Thoracic aorta (tissue), 2 donors: Measurements from ENCODE around the gene BTG3. TPM values are rescaled to one million over a fixed set of nuclear protein-coding genes. Genes with fewer than 3 reads are reported as not detected.

Source experiments
- ATAC-seq: fragments of 150-250 bp; one replicate; pipeline ENCODE4 v1.8.0; 2017; ENCODE audit warnings: low read depth; ENCODE audit not compliant: insufficient number of reproducible peaks, low FRiP score
- DNase-seq: peaks from one replicate; pipeline ENCODE4 v3.0.0-alpha.2; 2020; ENCODE audit warnings: low spot score
- H3K27ac ChIP-seq, 2 donors: fragments of 200-600 bp; sonication (generic); 1 replicate in 1 of 2; 2 replicates in 1 of 2; pipeline ENCODE4 v1.5.1; 2016; ENCODE audit warnings: mild to moderate bottlenecking in 2 of 2, moderate library complexity in 2 of 2
- H3K27me3 ChIP-seq: fragments of 200-600 bp; sonication (generic); replicated peaks from 2 replicates; pipeline ENCODE4 v1.6.0; 2016; ENCODE audit warnings: mild to moderate bottlenecking; ENCODE audit not compliant: insufficient read depth
- H3K36me3 ChIP-seq: fragments of 200-600 bp; sonication (generic); one replicate; pipeline ENCODE4 v1.5.1; 2016
- H3K4me1 ChIP-seq, 2 donors: fragments of 200-600 bp; sonication (generic); 1 replicate in 1 of 2; 2 replicates in 1 of 2; pipeline versions ENCODE4 v1.5.1 to v1.6.0; 2016; ENCODE audit warnings: low read depth in 2 of 2, mild to moderate bottlenecking in 1 of 2; ENCODE audit not compliant: control insufficient read depth in 1 of 2
- H3K4me3 ChIP-seq: fragments of 200-600 bp; sonication (generic); 2 replicates; pipeline ENCODE4 v1.5.1; 2016; ENCODE audit warnings: mild to moderate bottlenecking
- H3K9me3 ChIP-seq: fragments of 200-600 bp; sonication (generic); 2 replicates; pipeline ENCODE4 v1.5.1; 2016
- total RNA-seq, 2 donors: library from RNA; depleted of rRNA; stranded (reverse); fragments of >200 nt; gene quantifications; one replicate each; pipeline versions ENCODE4 v1.1.0 to v1.2.3, GENCODE V29; 2016
- TF ChIP-seq, protein P1 (sequence below): fragments of 200-600 bp; sonication (generic); IDR thresholded peaks from one replicate; pipeline ENCODE4 v1.5.1; 2019; ENCODE audit warnings: antibody characterized with exemption

BTG3 gene
- total RNA-seq, 2 donors from 2014 or later: 31.4 to 39.3 TPM

DNA sequence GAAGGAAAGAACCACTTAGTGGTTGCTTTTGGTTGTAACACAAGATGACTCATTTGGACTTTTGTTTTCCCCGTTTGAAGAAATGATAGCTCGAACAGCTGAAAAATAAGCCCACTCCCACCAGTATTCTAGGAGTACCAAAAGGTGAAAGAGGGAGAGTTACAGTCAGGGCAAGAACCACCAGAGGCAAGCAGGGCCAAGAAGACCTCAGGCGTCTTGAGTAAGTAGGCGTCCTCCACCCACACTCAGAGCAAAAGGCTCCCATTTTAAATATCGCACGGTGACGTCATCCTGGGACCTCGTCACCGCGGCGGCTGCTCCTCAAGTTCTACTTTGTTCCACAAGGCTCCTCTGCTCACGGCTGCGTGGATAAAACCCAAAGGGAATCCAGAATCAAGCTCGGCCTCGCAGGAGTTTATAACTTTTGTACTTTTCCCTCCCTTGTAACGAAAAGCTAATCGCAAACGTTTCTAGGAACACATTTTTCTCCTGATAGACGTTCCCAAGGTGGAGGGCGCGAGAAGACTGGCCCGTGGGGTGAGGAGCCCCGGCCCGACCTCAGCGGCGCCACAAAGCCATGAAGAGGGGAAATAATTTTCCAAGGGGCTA is 1.2 kb downstream of the BTG3 start:
- peak; percentile 62 for DNase-seq
- no peaks in the 10 kb centered on the region for H3K36me3 ChIP-seq
- peaks cover 5 to 21% of the 10 kb centered on the region in 2 donors for H3K4me1 ChIP-seq
- H3K9me3 ChIP-seq: no peaks in the 10 kb centered on the region
- ATAC-seq: peak; percentile 92
- H3K27ac ChIP-seq: peak overlapping the region; percentile 89 to 91
- TF ChIP-seq, protein P1, sequence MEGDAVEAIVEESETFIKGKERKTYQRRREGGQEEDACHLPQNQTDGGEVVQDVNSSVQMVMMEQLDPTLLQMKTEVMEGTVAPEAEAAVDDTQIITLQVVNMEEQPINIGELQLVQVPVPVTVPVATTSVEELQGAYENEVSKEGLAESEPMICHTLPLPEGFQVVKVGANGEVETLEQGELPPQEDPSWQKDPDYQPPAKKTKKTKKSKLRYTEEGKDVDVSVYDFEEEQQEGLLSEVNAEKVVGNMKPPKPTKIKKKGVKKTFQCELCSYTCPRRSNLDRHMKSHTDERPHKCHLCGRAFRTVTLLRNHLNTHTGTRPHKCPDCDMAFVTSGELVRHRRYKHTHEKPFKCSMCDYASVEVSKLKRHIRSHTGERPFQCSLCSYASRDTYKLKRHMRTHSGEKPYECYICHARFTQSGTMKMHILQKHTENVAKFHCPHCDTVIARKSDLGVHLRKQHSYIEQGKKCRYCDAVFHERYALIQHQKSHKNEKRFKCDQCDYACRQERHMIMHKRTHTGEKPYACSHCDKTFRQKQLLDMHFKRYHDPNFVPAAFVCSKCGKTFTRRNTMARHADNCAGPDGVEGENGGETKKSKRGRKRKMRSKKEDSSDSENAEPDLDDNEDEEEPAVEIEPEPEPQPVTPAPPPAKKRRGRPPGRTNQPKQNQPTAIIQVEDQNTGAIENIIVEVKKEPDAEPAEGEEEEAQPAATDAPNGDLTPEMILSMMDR: no peak
- H3K27me3 ChIP-seq: no peaks in the 10 kb centered on the region
- peak overlapping the region; percentile 91 for H3K4me3 ChIP-seq

DNA sequence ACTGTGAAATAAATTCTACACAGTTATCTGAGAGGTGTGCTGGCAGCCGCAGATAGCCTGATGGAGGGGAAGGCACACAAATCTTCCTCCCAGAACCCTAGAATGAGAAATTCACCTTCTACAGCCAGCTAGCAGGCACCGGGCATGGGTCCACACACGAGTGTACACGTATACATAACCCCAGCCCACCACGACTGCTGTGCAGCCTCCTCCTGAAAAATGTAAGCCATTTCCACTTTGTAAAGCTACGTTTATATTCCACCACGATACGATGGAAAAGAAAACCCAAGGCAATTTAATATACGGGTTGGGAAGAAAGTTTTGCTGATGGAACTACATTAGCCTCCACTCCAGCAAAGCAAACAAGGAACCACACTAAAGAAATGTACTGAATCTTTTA is 1.8 kb downstream of the BTG3 start:
- Histone ChIP-seq H3K9me3 (no peaks in the 10 kb centered on the region), H3K27me3 (no peaks in the 10 kb centered on the region), H3K27ac (peak overlapping the region; percentile 89 to 91), H3K36me3 (no peaks in the 10 kb centered on the region), H3K4me3 (peak overlapping the region; percentile 91), H3K4me1 (peaks cover 5 to 21% of the 10 kb centered on the region in 2 donors)
- ATAC-seq: no peak
- TF ChIP-seq, protein P1: no peak
- no peak for DNase-seq

DNA sequence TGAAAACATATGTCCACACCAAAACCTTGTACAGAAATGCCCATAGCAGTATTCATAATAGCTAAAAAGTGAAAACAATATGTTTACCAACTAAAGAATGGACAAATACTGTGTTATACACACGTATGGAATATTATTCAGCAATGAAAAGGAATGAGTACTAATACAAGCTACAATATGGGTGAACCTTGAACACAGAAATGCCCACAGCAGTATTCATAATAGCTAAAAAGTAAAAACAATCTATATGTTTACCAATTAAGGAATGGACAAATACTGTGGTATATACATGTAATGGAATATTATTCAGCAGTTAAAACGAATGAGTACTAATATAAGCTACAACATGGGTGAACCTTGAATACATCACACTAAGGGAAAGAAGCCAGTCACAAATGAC is 3.0 kb downstream of the BTG3 start:
- no peak for DNase-seq

DNA sequence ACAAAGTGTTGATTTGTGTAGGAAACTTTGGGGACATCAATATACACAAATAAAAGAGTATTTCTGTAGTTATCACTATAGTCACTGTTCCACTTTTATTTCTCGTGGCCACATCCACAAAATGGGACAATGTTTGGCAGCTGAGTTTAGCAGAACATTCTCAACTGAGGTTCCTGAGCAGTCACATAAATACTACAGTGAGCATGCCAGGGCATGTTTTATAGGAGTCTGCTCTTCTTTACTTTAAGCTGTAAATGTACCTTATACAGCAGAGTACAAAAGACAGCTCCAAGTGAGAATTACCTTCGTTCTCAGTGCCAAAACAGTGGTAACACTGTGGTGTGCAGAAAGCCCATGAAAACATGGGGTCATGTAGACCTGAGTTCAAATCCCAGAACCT is 5.0 kb downstream of the BTG3 start:
- Histone ChIP-seq H3K36me3 (peaks cover 8% of the 10 kb centered on the region), H3K27me3 (no peaks in the 10 kb centered on the region), H3K9me3 (no peaks in the 10 kb centered on the region), H3K4me3 (no peak overlapping the region), H3K27ac (no peak overlapping the region), H3K4me1 (peaks cover 5 to 21% of the 10 kb centered on the region in 2 donors)
- DNase-seq (no peak), ATAC-seq (no peak)
- TF ChIP-seq, protein P1: no peak

More for the DNA sequence above, 3.0 kb downstream of the BTG3 start:
- ATAC-seq: no peak
- Histone ChIP-seq H3K36me3 (no peaks in the 10 kb centered on the region), H3K27ac (no peak overlapping the region), H3K4me3 (no peak overlapping the region), H3K9me3 (no peaks in the 10 kb centered on the region), H3K27me3 (no peaks in the 10 kb centered on the region), H3K4me1 (peaks cover 5 to 21% of the 10 kb centered on the region in 2 donors)
- TF ChIP-seq, protein P1: no peak

DNA sequence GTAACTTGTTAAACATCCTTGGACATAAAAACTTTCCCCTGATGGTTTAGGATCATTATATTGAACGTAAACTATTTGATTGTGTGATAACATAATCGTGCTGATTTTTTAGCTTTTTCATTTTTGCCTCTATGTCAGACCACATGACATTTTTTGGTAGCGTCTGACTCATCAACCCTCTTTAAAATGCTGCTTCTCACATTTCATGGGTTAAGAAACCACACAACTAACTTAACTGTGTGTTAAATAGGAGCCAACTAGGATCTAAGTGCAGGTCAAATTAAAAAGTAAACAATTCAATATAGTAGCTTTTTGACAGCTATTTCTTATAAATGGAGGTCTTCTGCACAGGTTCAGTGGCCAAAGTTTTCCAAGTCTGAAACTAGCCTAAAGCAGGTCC is 9.8 kb downstream of the BTG3 start:
- Histone ChIP-seq H3K9me3 (no peaks in the 10 kb centered on the region), H3K4me3 (no peak overlapping the region), H3K36me3 (peaks cover 11% of the 10 kb centered on the region), H3K27me3 (no peaks in the 10 kb centered on the region), H3K4me1 (peaks cover 0 to 11% of the 10 kb centered on the region in 2 donors), H3K27ac (no peak overlapping the region)
- DNase-seq (no peak), ATAC-seq (no peak)
- TF ChIP-seq, protein P1: no peak
